Activated T-helper 1 cell treated with anti-CD3 and anti-CD28 coated beads, Interleukin-2, amount 50 U/mL, for 16 hours (primary cell): ENCODE results near the gene PCDHB12.
"Not testable (repeated sequence)": the region's sequence is repeated elsewhere in the genome, so short reads cannot be mapped to it uniquely, and the experiment has no call there.

Experiments
- DNase-seq, 2 donors: peaks; one replicate each; pipeline ENCODE4 v3.0.0-alpha.2; 2020; ENCODE audit warnings: low read depth in 1 of 2, low spot score in 1 of 2

Gene PCDHB12

DNA sequence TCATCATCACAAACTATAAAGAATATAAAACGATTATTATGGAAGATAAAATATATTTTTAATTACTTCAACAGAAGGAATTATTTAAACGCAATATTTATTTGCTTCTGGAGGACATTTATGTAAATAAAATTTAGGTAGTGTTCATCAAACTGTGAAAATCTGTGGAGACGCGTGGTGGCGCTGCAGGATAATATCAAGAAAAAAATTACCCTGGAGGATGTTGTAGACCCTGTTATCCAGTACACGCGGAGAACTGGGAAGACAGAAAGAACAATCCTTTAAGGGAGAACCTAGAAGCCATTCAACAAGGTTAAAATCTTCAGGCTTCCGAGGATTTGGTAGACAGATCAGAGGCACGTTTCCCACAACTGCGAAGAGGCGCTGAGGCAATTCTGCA, at the start of gene PCDHB12:
TSS of gene PCDHB12 (plus strand) at position 242 of the 400 bp plus-strand sequence. CDS start 189 bp downstream, outside the sequence.
- no peak for DNase-seq

DNA sequence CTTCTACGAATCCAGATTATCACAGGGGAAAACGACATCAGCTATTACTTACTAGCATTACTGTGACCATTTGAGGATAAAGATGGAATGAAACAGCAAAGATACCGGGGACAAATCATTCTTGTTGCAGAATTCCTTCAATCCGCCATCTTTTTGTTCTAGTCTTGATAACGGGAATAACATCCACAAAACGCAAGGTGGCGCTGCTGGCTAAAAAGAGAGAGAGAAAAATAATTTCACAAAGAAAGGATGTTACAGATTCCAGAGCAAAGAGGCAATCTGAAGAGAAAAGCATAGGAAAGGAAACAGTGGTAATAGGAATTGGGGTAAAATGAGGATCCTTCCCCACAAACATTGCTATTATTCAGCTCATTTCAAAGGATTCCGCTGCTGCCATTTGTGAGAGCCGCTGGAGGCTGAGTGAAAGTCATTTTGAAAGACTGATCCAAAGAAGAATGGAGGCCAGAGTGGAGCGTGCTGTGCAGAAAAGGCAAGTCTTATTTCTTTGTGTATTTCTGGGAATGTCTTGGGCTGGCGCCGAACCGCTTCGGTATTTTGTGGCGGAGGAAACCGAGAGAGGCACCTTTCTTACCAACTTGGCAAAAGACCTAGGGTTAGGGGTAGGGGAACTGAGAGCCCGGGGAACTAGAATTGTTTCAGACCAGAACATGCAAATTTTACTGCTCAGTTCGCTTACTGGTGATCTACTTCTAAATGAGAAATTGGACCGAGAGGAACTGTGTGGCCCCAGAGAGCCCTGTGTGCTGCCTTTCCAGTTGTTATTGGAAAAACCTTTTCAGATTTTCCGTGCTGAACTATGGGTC, 35.9 kb upstream of the PCDHB12 start, which contains the start of gene PCDHB7:
TSS of gene PCDHB7 (plus strand) at position 264 of the 824 bp plus-strand sequence. CDS start at position 456, 192 bp downstream.
- DNase-seq, result no peak

DNA sequence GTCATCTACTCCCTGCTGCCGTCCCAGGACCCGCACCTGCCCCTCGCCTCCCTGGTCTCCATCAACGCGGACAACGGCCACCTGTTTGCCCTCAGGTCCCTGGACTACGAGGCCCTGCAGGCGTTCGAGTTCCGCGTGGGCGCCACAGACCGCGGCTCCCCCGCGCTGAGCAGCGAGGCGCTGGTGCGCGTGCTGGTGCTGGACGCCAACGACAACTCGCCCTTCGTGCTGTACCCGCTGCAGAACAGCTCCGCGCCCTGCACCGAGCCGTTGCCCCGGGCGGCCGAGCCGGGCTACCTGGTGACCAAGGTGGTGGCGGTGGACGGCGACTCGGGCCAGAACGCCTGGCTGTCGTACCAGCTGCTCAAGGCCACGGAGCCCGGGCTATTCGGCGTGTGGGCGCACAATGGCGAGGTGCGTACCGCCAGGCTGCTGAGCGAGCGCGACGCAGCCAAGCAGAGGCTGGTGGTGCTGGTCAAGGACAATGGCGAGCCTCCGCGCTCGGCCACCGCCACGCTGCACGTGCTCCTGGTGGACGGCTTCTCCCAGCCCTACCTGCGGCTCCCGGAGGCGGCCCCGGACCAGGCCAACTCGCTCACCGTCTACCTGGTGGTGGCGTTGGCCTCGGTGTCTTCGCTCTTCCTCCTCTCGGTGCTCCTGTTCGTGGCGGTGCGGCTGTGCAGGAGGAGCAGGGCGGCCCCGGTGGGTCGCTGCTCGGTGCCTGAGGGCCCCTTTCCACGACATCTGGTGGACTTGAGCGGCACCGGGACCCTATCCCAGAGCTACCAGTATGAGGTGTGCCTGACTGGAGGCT, 34.0 kb upstream of the PCDHB12 start:
- not testable (repeated sequence) for DNase-seq

DNA sequence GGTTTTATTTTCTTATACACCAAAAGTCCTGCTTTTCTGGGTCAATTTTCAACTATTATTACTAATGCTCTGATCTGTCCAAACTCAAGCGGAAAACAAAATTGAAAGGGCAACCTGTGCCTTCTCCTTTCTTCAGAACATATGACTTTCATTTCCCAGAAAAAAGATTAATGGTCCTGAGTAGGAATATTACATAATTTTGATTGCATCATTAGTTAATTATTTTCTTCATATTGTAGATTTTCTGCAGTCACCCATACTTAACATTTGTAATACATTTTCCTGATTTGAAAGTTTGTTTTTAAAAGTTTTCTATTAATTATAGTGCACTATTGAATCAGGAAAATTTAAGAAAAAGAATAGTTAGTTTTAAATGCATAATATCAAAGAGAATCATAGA, 32.6 kb upstream of the PCDHB12 start:
- no peak for DNase-seq

- DNase-seq, result not testable (repeated sequence)
These were observed 30.8 kb upstream of the PCDHB12 start, which contains the start of gene PCDHB8 for GRCh38 chr5:141177577-141178191. Gene PCDHB8, plus strand, starts transcription at chr5:141177790. Its CDS starts 245 bp downstream, at chr5:141178035.

GRCh38 chr5:141179371-141179770, 29.1 kb upstream of the PCDHB12 start:
- not testable (repeated sequence) for DNase-seq

- not testable (repeated sequence) for DNase-seq
These were observed 28.6 kb upstream of the PCDHB12 start for GRCh38 chr5:141179876-141180275.

DNA sequence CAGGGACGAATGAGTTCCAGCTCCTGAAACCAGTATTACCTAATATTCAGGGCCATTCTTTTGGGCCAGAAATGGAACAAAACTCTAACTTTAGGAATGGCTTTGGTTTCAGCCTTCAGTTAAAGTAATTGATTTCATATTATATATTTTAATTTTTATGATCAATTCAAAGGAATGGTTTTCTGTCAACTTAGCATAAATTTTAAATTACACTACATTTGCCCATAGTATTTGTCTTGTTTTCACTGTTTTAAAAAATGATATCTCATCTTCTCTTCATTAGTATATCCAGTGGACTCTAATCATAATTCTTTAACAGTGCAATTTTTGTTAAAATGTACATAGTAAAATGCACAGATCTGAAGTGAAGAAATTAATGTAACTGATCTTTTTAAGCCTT, 28.2 kb upstream of the PCDHB12 start:
- DNase-seq, result no peak

DNA sequence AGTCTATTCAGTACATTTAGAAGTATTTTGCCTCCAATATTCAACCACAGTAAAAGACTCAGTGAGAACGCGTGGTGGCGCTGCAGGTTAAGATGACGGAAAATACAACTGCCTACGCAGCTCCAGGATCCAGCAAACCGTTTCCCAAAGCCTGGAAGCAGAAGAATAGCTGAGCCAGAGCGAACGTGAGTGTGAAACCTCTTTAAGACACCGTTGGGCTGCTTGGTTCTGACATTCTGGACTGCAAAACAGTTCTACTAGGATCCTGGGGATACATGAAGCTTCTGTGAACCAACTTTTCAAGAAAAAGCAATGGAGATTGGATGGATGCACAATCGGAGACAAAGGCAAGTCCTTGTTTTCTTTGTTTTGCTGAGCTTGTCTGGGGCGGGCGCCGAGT, 26.3 kb upstream of the PCDHB12 start, which contains the start of gene PCDHB16:
TSS of gene PCDHB16 (plus strand) at position 140 of the 400 bp plus-strand sequence. CDS start at position 313, 173 bp downstream.
- no peak for DNase-seq

GRCh38 chr5:141184117-141184855, 24.2 kb upstream of the PCDHB12 start:
- not testable (repeated sequence) for DNase-seq

GRCh38 chr5:141186897-141187512, 21.5 kb upstream of the PCDHB12 start, which contains the start of gene PCDHB9:
Gene PCDHB9, plus strand, starts transcription at chr5:141187161. Its CDS starts 158 bp downstream, at chr5:141187319.
- DNase-seq, result no peak

DNA sequence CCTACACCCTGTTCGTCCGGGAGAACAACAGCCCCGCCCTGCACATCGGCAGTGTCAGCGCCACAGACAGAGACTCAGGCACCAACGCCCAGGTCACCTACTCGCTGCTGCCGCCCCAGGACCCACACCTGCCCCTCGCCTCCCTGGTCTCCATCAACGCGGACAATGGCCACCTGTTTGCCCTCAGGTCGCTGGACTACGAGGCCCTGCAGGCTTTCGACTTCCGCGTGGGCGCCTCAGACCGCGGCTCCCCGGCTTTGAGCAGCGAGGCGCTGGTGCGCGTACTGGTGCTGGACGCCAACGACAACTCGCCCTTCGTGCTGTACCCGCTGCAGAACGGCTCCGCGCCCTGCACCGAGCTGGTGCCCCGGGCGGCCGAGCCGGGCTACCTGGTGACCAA, 19.8 kb upstream of the PCDHB12 start:
- not testable (repeated sequence) for DNase-seq

DNA sequence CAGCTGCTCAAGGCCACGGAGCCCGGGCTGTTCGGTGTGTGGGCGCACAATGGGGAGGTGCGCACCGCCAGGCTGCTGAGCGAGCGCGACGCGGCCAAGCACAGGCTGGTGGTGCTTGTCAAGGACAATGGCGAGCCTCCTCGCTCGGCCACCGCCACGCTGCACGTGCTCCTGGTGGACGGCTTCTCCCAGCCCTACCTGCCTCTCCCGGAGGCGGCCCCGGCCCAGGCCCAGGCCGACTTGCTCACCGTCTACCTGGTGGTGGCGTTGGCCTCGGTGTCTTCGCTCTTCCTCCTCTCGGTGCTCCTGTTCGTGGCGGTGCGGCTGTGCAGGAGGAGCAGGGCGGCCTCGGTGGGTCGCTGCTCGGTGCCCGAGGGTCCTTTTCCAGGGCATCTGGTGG, 19.4 kb upstream of the PCDHB12 start:
- not testable (repeated sequence) for DNase-seq

DNA sequence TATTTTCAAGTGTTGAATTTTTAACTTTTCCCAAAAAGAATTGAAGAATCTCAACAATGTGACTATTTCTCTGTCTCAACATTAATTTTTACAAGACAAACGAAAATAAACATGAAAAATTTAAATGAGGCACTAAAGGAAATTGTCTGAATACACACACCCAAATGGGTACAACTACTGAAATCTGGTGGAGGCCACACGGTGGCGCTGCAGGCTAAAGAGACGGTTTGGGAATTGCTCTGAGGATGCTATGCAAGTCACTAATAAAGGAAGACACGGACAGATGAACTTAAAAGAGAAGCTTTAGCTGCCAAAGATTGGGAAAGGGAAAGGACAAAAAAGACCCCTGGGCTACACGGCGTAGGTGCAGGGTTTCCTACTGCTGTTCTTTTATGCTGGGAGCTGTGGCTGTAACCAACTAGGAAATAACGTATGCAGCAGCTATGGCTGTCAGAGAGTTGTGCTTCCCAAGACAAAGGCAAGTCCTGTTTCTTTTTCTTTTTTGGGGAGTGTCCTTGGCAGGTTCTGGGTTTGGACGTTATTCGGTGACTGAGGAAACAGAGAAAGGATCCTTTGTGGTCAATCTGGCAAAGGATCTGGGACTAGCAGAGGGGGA, 16.3 kb upstream of the PCDHB12 start, which contains the start of gene PCDHB10:
TSS of gene PCDHB10 (plus strand) at position 244 of the 616 bp plus-strand sequence. CDS start at position 444, 200 bp downstream.
- no peak for DNase-seq

- not testable (repeated sequence) for DNase-seq
These were observed 14.2 kb upstream of the PCDHB12 start for GRCh38 chr5:141194332-141194731.

- DNase-seq, result no peak
These were observed 12.2 kb upstream of the PCDHB12 start for GRCh38 chr5:141196363-141196762.

GRCh38 chr5:141199359-141200235, 8.9 kb upstream of the PCDHB12 start, which contains the start of gene PCDHB11:
Gene PCDHB11, plus strand, starts transcription at chr5:141199627. Its CDS starts 148 bp downstream, at chr5:141199775.
- no peak for DNase-seq

- not testable (repeated sequence) for DNase-seq
These were observed 7.4 kb upstream of the PCDHB12 start for GRCh38 chr5:141201126-141201525.
